SJSA1 (cell line): ENCODE data around the gene FAM163B. TPM values are rescaled to one million over a fixed set of nuclear protein-coding genes. Genes with fewer than 3 reads are reported as not detected.

ENCODE experiments used
- DNase-seq, 2 experiments: peaks; one replicate each; pipeline ENCODE4 v3.0.0-alpha.2; 2015 to 2020; ENCODE audit warnings: low spot score in 2 of 2, low read depth in 1 of 2
- H3K27ac ChIP-seq: fragments of 250-450 bp; sonication (Bioruptor Pico); 2 replicates; pipeline ENCODE4 v1.5.1; 2020; ENCODE audit warnings: mild to moderate bottlenecking, moderate library complexity
- H3K27me3 ChIP-seq: fragments of 250-450 bp; sonication (Bioruptor Pico); replicated peaks from 2 replicates; pipeline ENCODE4 v1.5.1; 2020; ENCODE audit warnings: mild to moderate bottlenecking, moderate library complexity
- H3K36me3 ChIP-seq: fragments of 250-450 bp; sonication (Bioruptor Pico); 2 replicates; pipeline ENCODE4 v1.5.1; 2020; ENCODE audit warnings: mild to moderate bottlenecking
- H3K4me1 ChIP-seq: fragments of 250-450 bp; sonication (Bioruptor Pico); replicated peaks from 2 replicates; pipeline ENCODE4 v1.6.1; 2021; ENCODE audit warnings: mild to moderate bottlenecking
- H3K4me3 ChIP-seq: fragments of 250-450 bp; sonication (Bioruptor Pico); 2 replicates; pipeline ENCODE4 v1.5.1; 2020; ENCODE audit warnings: mild to moderate bottlenecking
- H3K9me3 ChIP-seq: fragments of 250-450 bp; sonication (Bioruptor Pico); replicated peaks from 2 replicates; pipeline ENCODE4 v1.5.1; 2020; ENCODE audit warnings: mild to moderate bottlenecking
- total RNA-seq: library from RNA; depleted of rRNA; stranded (reverse); fragments of >200 nt; shearing (Covaris generic); gene quantifications from 2 replicates; pipeline ENCODE4 v1.2.3, GENCODE V29; 2014

FAM163B gene
- total RNA-seq, 1 experiment from 2014 or later = not detected

DNA sequence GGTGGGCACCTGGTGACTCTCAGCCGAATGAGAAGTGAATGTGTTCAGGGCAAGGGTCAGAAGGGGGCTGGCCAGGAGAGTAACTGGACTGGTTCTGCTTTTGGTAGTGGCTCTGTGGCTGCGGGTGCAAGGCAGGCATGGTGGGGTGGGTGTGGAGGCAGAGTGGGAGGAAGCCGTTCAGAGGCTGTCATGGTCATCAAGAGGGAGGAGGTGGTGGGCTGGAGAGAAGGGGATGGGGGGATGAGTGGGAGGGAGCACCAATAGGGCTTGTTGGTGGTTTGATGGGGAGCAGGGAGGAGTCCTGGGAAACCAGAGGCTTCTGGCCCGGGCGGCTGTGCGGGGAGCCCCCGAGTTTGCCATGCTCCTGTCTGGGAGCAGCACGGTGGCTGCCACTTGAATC lies 13.3 kb downstream of the FAM163B start:
- Histone ChIP-seq H3K9me3 (0 out of 2 replicates have a peak, but pooled peaks cover 14% of the 10 kb centered on the region), H3K27ac (no peak overlapping the region), H3K4me3 (no peak overlapping the region), H3K36me3 (no peaks in the 10 kb centered on the region), H3K4me1 (no peaks in the 10 kb centered on the region), H3K27me3 (peaks cover 3% of the 10 kb centered on the region; the same call in 1 of the 2 replicates)
- no peak for DNase-seq

DNA sequence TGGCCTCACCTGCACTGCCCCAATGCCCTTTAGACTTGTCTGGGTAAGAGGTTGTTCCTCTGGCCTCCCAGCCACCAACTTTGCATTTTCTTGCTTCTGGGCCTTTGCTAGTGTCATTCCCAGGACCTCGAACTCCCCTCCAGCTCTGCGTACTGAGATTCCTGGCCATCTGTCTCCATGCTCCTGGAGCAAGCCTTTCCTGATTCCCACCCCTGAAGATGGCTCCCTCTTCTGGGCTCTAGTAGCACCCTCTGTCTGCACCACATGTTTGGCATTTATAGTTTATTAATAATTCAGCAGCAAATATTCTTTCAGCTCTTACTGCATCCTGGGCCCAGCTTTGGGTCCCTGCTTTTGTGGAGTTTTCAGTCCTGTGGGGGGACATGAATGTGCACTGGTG lies 14.9 kb downstream of the FAM163B start:
- DNase-seq = no peak
- no peak overlapping the region for H3K27ac ChIP-seq
- H3K4me3 ChIP-seq = no peak overlapping the region
- H3K9me3 ChIP-seq = 0 out of 2 replicates have a peak, but pooled peaks cover 14% of the 10 kb centered on the region
- no peaks in the 10 kb centered on the region for H3K36me3 ChIP-seq
- peaks cover 3% of the 10 kb centered on the region; the same call in 1 of the 2 replicates for H3K27me3 ChIP-seq
- H3K4me1 ChIP-seq = no peaks in the 10 kb centered on the region

DNA sequence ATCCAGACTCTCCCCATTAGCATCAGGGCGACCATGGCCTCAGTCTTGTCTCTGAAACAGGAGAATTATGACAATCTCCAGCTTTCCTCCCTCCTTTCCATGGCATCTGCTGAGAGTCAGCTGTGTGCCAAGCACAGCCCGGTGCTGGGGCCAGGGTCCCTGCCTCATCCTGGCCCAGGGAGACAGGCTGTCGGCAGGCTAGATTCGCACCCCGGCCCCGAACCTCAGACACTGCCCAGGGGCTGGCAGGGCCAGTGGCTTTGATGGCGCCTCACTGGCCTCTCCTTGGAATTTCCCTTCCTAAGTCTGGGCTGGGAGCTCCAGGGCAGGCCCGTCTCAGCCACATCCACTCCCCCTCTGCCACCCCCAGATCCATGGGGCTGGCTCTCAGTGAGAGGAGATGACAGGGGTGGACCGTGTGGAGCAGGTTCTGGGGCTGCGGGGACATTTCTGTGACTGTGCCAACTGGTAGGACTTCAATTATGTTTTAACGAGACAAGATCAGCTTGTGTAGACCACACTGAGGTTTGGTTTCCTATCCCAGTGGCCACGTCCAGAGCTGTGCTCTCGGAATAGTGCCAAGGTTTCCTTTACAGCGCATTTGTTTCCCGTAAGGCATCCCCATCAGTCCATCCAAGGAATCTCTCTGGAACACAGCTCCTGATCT lies 15.5 kb downstream of the FAM163B start:
- no peak for DNase-seq
- Histone ChIP-seq H3K27ac (no peak overlapping the region), H3K4me3 (no peak overlapping the region), H3K4me1 (no peaks in the 10 kb centered on the region), H3K36me3 (no peaks in the 10 kb centered on the region), H3K9me3 (0 out of 2 replicates have a peak, but pooled peaks cover 14% of the 10 kb centered on the region), H3K27me3 (peaks cover 3% of the 10 kb centered on the region; the same call in 1 of the 2 replicates)

DNA sequence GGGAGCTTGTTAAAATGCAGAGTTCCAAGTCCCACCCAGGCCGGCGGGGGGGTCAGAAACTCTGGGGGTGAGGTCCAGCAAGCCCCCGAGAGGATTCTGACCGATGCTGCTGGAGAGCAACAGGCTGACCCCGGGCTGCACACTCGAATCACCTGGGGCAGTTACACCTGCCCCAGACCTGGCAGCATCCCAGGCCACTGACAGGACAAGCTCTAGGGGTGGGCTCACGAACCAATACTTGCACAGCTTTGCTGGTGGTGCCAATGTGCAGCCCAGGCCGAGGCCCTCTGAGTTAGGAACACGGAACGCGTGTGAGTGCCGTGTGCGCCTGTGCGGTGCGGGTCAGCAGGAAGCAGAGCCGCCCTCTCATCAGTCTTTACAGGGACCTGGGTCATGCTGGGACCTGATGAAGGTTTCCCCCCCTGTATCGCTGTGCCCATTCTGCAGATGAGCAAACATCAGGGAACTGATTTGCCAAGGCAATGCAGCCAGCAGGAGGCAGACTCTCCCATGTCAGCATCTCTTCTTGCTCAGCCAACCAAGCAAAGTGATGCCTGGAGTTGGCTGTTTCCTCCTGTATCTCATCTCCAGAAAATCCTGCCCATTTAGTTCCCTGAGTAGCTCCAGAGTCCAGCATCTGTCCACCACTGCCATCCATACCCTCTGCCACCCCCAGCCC lies 16.3 kb downstream of the FAM163B start:
- Histone ChIP-seq H3K27me3 (peaks cover 3% of the 10 kb centered on the region; the same call in 1 of the 2 replicates), H3K36me3 (no peaks in the 10 kb centered on the region), H3K27ac (no peak overlapping the region), H3K9me3 (0 out of 2 replicates have a peak, but pooled peaks cover 12% of the 10 kb centered on the region), H3K4me3 (no peak overlapping the region), H3K4me1 (no peaks in the 10 kb centered on the region)
- no peak for DNase-seq

DNA sequence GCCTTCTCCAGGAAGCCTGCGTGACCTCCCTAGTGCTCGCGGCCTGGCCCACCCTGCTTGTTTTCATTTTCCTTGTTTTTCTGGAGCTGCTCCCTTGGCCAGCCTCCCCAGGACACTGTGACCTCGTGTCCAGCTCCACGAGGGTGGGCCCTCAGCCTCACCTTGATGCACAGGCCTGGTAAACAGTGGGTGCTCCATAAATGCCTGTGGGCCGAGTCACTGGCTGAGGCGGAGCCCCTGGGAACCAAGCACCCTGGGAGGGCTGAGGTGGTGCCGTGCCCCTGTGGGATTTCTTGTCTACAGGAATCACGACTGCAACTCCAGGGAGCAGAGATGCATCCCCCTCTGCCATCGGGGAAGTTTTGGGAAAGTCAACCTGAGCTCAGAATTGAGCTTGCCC lies 17.2 kb downstream of the FAM163B start:
- no peak for DNase-seq
- no peak overlapping the region for H3K4me3 ChIP-seq
- H3K27ac ChIP-seq = no peak overlapping the region
- peaks cover 3% of the 10 kb centered on the region; the same call in 1 of the 2 replicates for H3K27me3 ChIP-seq
- no peaks in the 10 kb centered on the region for H3K36me3 ChIP-seq
- no peaks in the 10 kb centered on the region for H3K4me1 ChIP-seq
- 0 out of 2 replicates have a peak, but pooled peaks cover 4% of the 10 kb centered on the region for H3K9me3 ChIP-seq

DNA sequence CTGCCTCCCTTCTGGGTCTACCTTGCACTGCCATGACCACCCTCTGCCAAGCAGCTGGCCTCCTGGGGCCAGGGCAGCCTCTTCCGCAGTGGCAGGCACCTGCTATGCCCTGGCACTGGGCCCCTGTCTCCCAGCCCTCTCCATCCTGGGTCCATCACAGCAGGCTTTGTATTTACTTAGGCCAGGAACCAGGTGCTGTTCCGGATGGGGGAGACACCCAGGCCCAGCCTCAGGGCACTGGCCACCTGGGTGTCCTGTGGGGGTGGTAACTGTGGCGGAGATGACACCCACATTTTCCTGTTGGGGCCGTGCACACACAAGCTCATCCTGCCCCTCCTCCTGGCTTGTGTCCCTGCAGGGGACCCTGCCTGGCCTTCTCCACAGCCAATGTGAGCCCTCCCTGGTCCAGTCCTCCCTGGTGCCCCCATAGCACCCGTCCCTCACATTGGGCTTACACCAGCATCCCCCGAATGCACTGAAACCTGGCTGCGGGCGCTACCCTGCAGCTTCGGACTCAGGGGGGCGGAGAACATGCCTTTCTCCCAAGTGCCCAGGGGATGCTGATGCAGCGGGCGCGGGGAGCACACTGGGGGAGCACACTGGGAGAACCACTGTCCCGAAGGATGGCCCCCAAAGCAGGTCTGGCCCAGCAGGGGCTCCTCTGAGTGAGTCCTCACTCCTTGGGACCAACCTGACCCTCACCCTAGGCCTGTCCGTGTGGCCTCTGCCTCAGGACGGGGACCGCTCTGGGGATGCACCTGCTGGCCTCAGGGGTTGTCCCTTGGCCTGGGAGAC lies 17.9 kb downstream of the FAM163B start:
- Histone ChIP-seq H3K27ac (no peak overlapping the region), H3K4me1 (no peaks in the 10 kb centered on the region)

DNA sequence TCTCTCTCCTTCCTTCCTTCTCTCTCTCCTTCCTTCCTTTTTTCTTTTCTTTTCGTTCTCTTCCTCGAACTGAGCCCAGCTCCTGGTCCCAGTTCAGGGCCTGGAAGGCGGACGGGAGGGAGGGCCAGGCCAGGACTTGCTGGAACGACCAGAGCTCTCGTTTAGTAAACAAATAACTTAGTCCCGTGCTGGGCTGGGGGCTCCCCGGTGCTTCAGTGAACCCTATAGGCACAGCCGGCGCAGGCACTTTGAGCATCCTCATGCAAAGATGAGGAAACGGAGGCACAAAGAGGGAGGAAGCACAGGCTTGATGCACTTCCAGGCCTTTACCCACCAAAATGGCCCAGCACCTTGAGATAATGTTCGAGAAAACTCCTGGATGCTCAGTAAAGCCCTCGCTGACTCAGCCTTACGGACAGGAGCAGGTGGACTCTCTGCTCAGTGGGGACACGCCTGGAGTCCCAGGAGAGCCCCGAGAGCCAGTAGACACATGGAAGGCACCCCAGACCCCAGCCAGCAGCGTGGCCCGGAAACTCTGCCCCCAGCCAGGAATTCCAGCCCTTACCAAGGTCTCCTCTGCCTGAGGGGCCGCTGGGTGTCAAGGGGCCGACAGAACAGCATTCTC lies 18.8 kb downstream of the FAM163B start:
- peaks cover 15% of the 10 kb centered on the region for H3K27me3 ChIP-seq
- no peaks in the 10 kb centered on the region for H3K4me1 ChIP-seq
- no peak overlapping the region for H3K27ac ChIP-seq
- H3K36me3 ChIP-seq = no peaks in the 10 kb centered on the region
- H3K9me3 ChIP-seq = no peaks in the 10 kb centered on the region
- no peak overlapping the region for H3K4me3 ChIP-seq
- no peak for DNase-seq

More for the DNA sequence above, 17.9 kb downstream of the FAM163B start:
- DNase-seq = no peak
- no peaks in the 10 kb centered on the region for H3K9me3 ChIP-seq
- H3K4me3 ChIP-seq = no peak overlapping the region
- H3K27me3 ChIP-seq = peaks cover 6% of the 10 kb centered on the region
- H3K36me3 ChIP-seq = no peaks in the 10 kb centered on the region

DNA sequence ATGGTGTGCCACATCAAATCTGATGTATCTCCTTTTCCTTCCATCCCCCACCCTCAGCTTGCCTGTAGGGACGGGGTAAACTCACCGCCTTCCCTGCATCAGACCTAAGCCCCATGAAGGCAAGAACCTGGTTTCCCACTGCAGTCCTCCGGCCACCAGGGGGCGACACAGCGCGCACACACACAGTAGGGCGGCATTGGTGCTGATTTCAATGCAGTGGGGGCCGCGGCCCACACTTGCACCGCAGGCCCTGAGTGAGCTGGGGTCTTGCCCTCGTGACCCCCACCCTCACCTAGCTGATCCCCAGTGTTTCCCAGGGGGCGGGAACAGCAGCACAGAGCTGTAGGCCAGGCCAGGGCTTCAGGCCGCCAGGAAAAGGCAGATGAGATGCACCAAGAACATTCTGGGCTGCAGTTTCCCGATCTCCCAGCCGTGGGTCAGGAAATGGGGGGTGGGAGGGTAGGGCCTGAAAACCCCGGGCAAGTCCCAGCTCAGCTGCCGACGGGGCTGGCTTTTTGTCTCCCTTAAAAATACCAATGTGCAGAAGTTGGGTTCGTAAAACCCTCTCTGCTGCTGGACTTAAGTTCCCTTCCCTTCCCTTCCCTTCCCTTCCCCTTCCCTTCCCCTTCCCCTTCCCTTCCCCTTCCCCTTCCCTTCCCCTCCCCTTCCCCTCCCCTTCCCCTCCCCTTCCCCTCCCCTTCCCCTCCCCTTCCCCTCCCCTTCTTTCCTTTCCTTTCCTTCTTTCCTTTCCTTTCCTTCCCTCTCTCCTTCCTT lies 19.5 kb downstream of the FAM163B start:
- peaks cover 22% of the 10 kb centered on the region for H3K27me3 ChIP-seq
- no peaks in the 10 kb centered on the region for H3K4me1 ChIP-seq
- H3K9me3 ChIP-seq = no peaks in the 10 kb centered on the region
- H3K27ac ChIP-seq = no peak overlapping the region
- DNase-seq = no peak
- H3K4me3 ChIP-seq = no peak overlapping the region
- no peaks in the 10 kb centered on the region for H3K36me3 ChIP-seq

DNA sequence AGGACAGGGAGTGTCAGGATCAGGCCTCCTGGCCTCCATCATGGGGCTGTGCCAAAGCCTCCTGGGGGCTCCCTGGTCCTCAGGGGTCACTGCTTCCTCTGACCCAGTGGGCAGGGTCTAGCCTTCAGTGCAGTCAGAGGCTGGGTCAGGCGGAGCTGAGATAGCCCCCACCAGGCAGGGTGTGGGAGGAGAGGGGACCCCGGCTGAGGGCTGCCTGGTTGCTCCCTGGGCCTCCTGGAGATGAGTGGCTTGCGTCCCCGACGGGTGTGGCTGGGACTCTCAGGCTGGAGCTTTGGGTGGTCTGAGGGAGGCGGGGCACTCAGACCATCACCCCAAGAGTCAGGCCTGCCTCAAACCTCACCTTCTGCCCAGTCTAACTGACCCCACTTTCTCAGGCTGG lies 21.7 kb downstream of the FAM163B start:
- no peaks in the 10 kb centered on the region for H3K36me3 ChIP-seq
- DNase-seq = no peak
- no peaks in the 10 kb centered on the region for H3K4me1 ChIP-seq
- H3K27ac ChIP-seq = no peak overlapping the region
- H3K4me3 ChIP-seq = no peak overlapping the region
- peaks cover 24% of the 10 kb centered on the region for H3K27me3 ChIP-seq
- no peaks in the 10 kb centered on the region for H3K9me3 ChIP-seq

DNA sequence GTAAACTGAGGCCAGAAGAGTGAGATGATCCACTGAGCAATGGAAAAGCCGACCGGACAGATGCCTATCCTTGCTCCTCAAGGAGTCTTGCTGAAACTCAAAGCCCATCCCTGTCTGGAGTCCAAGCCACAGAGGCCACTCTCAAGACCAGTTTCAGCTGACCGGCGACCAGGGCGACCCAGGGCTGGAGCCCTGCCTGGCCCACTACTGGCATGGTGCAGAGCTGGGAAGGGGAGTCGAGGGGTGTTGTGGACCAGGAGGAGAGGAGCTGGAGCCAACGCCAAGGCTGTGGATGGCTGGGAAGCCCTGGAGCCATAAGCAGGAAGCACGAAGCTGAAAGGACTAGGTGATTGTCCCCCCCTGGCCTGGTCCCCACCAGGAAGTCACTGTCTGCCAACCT lies 22.1 kb downstream of the FAM163B start:
- peaks cover 24% of the 10 kb centered on the region for H3K27me3 ChIP-seq
- H3K36me3 ChIP-seq = no peaks in the 10 kb centered on the region
- H3K4me1 ChIP-seq = no peaks in the 10 kb centered on the region
- H3K9me3 ChIP-seq = no peaks in the 10 kb centered on the region
- H3K4me3 ChIP-seq = no peak overlapping the region
- no peak for DNase-seq
- H3K27ac ChIP-seq = no peak overlapping the region

DNA sequence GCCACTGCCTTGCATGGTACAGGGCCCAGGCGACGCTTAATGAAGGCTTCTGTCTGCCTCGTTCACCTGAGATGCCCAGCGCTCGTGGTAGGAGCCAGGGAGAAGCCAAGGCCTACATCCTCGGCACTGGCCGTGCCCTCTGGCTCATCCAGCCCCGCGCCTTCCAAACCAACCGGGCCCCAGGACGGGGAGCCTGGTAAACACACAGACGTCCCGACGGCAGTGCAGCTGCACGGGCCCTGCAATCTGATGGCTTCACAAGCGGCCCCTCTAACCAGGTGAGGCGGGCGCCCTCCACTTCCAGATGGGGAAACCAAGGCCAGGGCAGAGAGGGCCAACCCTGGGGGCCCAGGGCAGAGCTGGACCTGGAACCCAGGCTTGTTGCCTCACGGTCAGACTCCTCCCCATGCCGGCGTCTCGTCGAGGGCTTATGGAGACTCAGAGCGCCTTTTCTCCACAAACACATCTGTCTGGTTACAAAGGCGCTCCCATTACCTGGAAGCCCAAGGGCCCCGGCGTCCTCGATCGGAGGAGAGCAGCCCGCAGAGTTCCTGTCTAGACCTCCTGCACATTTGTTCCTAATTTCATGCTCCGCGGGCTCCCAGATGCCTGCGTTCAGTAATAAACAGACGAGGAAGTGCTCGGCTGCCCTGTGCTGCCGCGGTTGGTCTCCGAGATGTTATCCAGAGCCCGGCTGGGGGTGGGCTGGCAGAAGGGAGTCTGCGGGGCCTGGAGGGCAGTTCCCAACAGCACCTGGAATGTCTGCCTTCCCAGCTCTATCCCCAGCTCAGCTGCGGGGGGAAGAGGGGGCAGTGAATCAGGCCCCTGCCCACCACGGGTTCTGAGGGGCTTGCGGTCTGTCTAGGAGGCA lies 23.5 kb downstream of the FAM163B start:
- Histone ChIP-seq H3K27ac (no peak overlapping the region), H3K9me3 (no peaks in the 10 kb centered on the region), H3K4me3 (no peak overlapping the region), H3K36me3 (no peaks in the 10 kb centered on the region), H3K27me3 (peaks cover 26% of the 10 kb centered on the region), H3K4me1 (no peaks in the 10 kb centered on the region)
- DNase-seq = no peak
